ENCODE results near the gene IL16.

DNA sequence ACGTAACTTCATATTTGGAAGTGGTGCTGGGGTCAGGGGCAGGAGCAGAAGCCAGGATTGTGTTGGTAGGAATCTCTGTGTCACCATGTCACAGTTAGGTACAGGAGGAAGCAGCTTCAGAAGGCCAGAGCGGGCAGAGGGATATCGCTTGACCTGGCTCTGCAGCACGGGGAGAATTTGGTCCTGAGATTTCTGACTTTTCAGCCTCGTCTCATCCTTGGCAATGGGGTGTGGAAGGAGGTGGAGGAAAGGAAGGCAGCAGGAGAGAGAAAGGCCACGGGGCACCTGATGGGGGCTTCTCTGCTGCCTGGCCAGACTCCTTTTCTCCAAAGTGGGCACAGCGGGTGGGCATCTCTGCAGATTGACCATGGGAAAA lies 564 bp downstream of the IL16 start:
- TF ChIP-seq, protein P1, sequence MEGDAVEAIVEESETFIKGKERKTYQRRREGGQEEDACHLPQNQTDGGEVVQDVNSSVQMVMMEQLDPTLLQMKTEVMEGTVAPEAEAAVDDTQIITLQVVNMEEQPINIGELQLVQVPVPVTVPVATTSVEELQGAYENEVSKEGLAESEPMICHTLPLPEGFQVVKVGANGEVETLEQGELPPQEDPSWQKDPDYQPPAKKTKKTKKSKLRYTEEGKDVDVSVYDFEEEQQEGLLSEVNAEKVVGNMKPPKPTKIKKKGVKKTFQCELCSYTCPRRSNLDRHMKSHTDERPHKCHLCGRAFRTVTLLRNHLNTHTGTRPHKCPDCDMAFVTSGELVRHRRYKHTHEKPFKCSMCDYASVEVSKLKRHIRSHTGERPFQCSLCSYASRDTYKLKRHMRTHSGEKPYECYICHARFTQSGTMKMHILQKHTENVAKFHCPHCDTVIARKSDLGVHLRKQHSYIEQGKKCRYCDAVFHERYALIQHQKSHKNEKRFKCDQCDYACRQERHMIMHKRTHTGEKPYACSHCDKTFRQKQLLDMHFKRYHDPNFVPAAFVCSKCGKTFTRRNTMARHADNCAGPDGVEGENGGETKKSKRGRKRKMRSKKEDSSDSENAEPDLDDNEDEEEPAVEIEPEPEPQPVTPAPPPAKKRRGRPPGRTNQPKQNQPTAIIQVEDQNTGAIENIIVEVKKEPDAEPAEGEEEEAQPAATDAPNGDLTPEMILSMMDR (IDR thresholded peaks at IDR 0.05; ENCODE audit: insufficient read depth, low read length) = no peak
- no peak for TF ChIP-seq POLR2AphosphoS5 (IDR thresholded peaks at IDR 0.05; ENCODE audit: low read depth)
- TF ChIP-seq, protein P2, sequence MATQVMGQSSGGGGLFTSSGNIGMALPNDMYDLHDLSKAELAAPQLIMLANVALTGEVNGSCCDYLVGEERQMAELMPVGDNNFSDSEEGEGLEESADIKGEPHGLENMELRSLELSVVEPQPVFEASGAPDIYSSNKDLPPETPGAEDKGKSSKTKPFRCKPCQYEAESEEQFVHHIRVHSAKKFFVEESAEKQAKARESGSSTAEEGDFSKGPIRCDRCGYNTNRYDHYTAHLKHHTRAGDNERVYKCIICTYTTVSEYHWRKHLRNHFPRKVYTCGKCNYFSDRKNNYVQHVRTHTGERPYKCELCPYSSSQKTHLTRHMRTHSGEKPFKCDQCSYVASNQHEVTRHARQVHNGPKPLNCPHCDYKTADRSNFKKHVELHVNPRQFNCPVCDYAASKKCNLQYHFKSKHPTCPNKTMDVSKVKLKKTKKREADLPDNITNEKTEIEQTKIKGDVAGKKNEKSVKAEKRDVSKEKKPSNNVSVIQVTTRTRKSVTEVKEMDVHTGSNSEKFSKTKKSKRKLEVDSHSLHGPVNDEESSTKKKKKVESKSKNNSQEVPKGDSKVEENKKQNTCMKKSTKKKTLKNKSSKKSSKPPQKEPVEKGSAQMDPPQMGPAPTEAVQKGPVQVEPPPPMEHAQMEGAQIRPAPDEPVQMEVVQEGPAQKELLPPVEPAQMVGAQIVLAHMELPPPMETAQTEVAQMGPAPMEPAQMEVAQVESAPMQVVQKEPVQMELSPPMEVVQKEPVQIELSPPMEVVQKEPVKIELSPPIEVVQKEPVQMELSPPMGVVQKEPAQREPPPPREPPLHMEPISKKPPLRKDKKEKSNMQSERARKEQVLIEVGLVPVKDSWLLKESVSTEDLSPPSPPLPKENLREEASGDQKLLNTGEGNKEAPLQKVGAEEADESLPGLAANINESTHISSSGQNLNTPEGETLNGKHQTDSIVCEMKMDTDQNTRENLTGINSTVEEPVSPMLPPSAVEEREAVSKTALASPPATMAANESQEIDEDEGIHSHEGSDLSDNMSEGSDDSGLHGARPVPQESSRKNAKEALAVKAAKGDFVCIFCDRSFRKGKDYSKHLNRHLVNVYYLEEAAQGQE (IDR thresholded peaks at IDR 0.05; ENCODE audit: insufficient replicate concordance, low read depth) = no peak

All from HL-60 (cell line).